UCSD-AML1 (cell line): ENCODE measurements around the gene WEE2.
"Not testable (repeated sequence)": the region's sequence is repeated elsewhere in the genome, so short reads cannot be mapped to it uniquely, and the experiment has no call there.

Source experiments
- DNase-seq: peaks from one replicate; lab custom pipeline; 2025; ENCODE audit not compliant: unreplicated experiment; lab: John Stamatoyannopoulos, UW

WEE2 gene

GRCh38 chr7:141770083-141770583, 62.0 kb downstream of the WEE2 start:
- not testable (repeated sequence) for DNase-seq

GRCh38 chr7:141776374-141776773, 68.2 kb downstream of the WEE2 start, which contains the start of gene TAS2R4:
Gene TAS2R4, plus strand, starts transcription at chr7:141776674. Its CDS starts 1,815 bp downstream, at chr7:141778489.
- DNase-seq = no peak
